Karpas-422 (cell line): Measurements from ENCODE around the gene SDK1. TPM values are rescaled to one million over a fixed set of nuclear protein-coding genes. Genes with fewer than 3 reads are reported as not detected.

ENCODE experiments used
- DNase-seq: peaks from one replicate; pipeline ENCODE4 v3.0.0-alpha.2; 2015
- H2AFZ ChIP-seq: fragments of 200-600 bp; sonication (generic); 2 replicates; pipeline ENCODE4 v1.6.1; 2014; ENCODE audit warnings: antibody characterized with exemption, low read length, mixed read lengths
- H3K27ac ChIP-seq: fragments of 200-600 bp; sonication (generic); 2 replicates; pipeline ENCODE4 v1.5.1; 2014; ENCODE audit warnings: mild to moderate bottlenecking, low read length, moderate library complexity
- H3K27me3 ChIP-seq: fragments of 200-600 bp; sonication (generic); 2 replicates; pipeline ENCODE4 v1.6.1; 2014; ENCODE audit warnings: low read length, mixed read lengths
- H3K36me3 ChIP-seq: fragments of 200-600 bp; sonication (generic); 2 replicates; pipeline ENCODE4 v1.6.1; 2014; ENCODE audit warnings: low read length, mixed read lengths; ENCODE audit not compliant: insufficient read depth
- H3K4me1 ChIP-seq: fragments of 200-600 bp; sonication (generic); 2 replicates; pipeline ENCODE4 v1.6.1; 2014; ENCODE audit warnings: mild to moderate bottlenecking, low read length, mixed read lengths
- H3K4me2 ChIP-seq: fragments of 200-600 bp; sonication (generic); 2 replicates; pipeline ENCODE4 v1.6.1; 2014; ENCODE audit warnings: low read length, low read depth, mild to moderate bottlenecking; ENCODE audit not compliant: poor library complexity, severe bottlenecking
- H3K4me3 ChIP-seq: fragments of 200-600 bp; sonication (generic); 2 replicates; pipeline ENCODE4 v1.5.1; 2014; ENCODE audit warnings: mild to moderate bottlenecking, antibody characterized with exemption, low read length, mixed read lengths
- H3K79me2 ChIP-seq: fragments of 200-600 bp; sonication (generic); 2 replicates; pipeline ENCODE4 v1.6.1; 2014; ENCODE audit warnings: mild to moderate bottlenecking, low read length, mixed read lengths
- H3K9ac ChIP-seq: fragments of 200-600 bp; sonication (generic); 2 replicates; pipeline ENCODE4 v1.6.0; 2014; ENCODE audit warnings: low read length
- H3K9me2 ChIP-seq: fragments of 200-600 bp; sonication (generic), shearing (Covaris generic); replicated peaks from 2 replicates; pipeline ENCODE4 v1.6.0; 2014; ENCODE audit warnings: mild to moderate bottlenecking, low read length, moderate library complexity; ENCODE audit not compliant: insufficient read depth
- H3K9me3 ChIP-seq: fragments of 300-700, 200-600 bp; sonication (generic); 2 replicates; pipeline ENCODE4 v1.6.1; 2014; ENCODE audit warnings: low read length, mixed read lengths
- H4K20me1 ChIP-seq: fragments of 200-600 bp; sonication (generic); 2 replicates; pipeline ENCODE4 v1.6.1; 2014; ENCODE audit warnings: mild to moderate bottlenecking, antibody characterized with exemption, low read length, low read depth; ENCODE audit not compliant: insufficient read depth
- total RNA-seq: library from RNA; depleted of rRNA; stranded (reverse); fragments of >200 nt; shearing (Covaris generic); gene quantifications from 2 replicates; pipeline ENCODE4 v1.2.3, GENCODE V29; 2014; ENCODE audit warnings: low replicate concordance

SDK1 gene
- total RNA-seq, 1 experiment from 2014 or later, result not detected

DNA sequence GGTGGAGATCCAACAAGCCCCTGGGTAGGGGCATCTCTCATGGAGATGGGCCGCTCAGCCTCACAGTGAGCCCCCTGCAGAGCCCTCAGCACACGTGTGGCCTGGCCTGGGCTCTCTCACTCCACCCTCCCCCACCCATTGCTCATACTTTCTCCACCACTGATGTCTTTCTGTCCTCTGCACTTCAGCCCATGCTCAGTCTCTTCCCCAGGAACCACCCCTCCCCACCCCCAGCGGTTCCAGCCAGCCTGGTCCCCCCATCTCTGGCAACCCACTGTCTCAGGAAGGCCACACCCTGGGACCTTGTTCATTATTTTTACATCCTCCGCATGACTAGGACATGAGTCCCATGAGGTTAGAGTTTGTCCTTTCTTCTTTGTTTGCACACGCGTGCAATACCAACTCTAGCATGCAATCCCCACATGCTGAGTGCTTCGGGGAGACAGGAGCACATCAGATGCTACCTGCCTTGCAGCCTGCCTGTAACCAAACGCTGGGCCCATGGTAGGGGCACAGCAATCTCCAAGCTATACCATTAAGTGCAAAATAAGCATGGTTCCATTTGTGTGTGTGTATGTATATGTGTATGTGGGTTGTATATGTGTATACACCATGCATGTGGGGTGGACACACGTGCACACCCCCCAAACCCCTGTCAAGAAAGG lies 972.6 kb downstream of the SDK1 start:
- Histone ChIP-seq H3K4me1 (no peaks in the 10 kb centered on the region), H3K9me2 (no peaks in the 10 kb centered on the region), H2AFZ (no peak overlapping the region), H3K79me2 (no peaks in the 10 kb centered on the region), H3K4me3 (no peak overlapping the region), H3K27ac (no peak overlapping the region), H4K20me1 (no peaks in the 10 kb centered on the region), H3K9me3 (no peaks in the 10 kb centered on the region), H3K36me3 (no peaks in the 10 kb centered on the region), H3K9ac (no peak overlapping the region), H3K27me3 (no peaks in the 10 kb centered on the region), H3K4me2 (no peak overlapping the region)
- DNase-seq, result no peak

DNA sequence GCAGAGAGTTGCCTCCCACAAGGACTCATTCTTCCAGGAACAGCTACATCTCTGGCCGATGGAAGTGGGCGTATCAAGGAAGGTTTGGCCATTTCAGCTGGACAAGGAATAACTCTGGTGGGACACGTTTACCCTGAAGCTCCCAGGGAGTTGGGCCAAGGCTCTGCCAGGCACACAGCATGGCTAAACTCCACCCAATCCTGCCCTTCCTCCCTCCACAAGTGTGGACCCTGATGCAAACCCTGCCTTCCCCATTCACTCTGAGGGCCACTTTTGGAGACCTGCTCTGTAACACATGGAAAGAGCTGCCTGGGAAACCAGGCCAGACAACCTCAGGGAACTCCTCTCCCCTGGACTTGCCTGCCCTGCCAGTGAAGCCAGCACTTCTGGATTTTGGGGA lies 973.2 kb downstream of the SDK1 start:
- H3K27me3 ChIP-seq, result no peaks in the 10 kb centered on the region
- H2AFZ ChIP-seq, result no peak overlapping the region
- no peaks in the 10 kb centered on the region for H3K9me3 ChIP-seq
- H3K4me1 ChIP-seq, result no peaks in the 10 kb centered on the region
- no peaks in the 10 kb centered on the region for H4K20me1 ChIP-seq
- DNase-seq, result no peak
- no peak overlapping the region for H3K4me3 ChIP-seq
- H3K79me2 ChIP-seq, result no peaks in the 10 kb centered on the region
- H3K4me2 ChIP-seq, result no peak overlapping the region
- H3K9me2 ChIP-seq, result no peaks in the 10 kb centered on the region
- H3K27ac ChIP-seq, result no peak overlapping the region
- no peak overlapping the region for H3K9ac ChIP-seq
- H3K36me3 ChIP-seq, result no peaks in the 10 kb centered on the region

DNA sequence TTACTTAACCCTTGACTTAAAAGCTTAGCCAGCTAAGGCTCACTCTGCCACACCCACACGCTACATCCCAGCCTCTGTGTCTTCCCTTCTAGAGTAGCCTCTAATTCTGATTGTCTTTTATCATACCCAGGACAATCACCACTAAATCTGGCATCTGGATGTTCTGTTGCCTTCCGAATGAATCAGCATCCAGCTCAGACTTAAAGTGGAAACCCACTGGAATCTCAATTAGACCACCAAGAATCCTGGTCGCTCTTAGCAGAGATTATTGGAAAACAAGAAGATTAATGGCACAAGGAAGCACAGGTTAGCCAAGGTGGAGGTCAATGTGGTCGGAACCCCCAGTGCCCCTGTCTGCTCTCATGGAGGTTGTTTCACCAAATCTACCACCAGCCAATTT lies 976.9 kb downstream of the SDK1 start:
- Histone ChIP-seq H3K27me3 (no peaks in the 10 kb centered on the region), H3K4me3 (no peak overlapping the region), H3K9me3 (no peaks in the 10 kb centered on the region), H3K4me1 (no peaks in the 10 kb centered on the region), H3K36me3 (no peaks in the 10 kb centered on the region), H4K20me1 (no peaks in the 10 kb centered on the region), H3K4me2 (no peak overlapping the region), H3K79me2 (no peaks in the 10 kb centered on the region), H3K27ac (no peak overlapping the region), H3K9me2 (no peaks in the 10 kb centered on the region), H2AFZ (no peak overlapping the region), H3K9ac (no peak overlapping the region)
- DNase-seq, result no peak

DNA sequence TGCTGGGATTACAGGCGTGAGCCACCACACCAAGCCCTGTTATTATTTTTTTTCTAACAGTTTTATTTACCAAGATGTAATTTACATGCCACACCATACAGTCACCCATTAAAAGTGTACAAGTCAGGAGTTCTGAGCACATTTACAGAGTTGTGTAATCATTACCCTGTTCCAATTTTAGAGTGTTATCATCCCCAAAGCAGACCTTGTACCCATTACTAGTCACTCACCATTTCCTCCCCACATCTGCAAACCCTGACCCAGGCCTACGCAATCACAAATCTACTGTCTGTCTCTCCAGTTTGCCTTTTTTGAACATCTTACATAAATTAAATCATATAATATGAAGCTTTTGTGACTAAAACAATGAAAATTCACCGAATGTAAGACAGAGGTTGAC lies 978.2 kb downstream of the SDK1 start:
- H3K36me3 ChIP-seq, result no peaks in the 10 kb centered on the region
- no peaks in the 10 kb centered on the region for H3K79me2 ChIP-seq
- H3K9me3 ChIP-seq, result no peaks in the 10 kb centered on the region
- H3K9ac ChIP-seq, result no peak overlapping the region
- no peaks in the 10 kb centered on the region for H4K20me1 ChIP-seq
- H3K4me1 ChIP-seq, result no peaks in the 10 kb centered on the region
- H3K4me3 ChIP-seq, result no peak overlapping the region
- H3K27ac ChIP-seq, result no peak overlapping the region
- no peaks in the 10 kb centered on the region for H3K9me2 ChIP-seq
- H2AFZ ChIP-seq, result no peak overlapping the region
- no peak overlapping the region for H3K4me2 ChIP-seq
- DNase-seq, result no peak
- no peaks in the 10 kb centered on the region for H3K27me3 ChIP-seq

DNA sequence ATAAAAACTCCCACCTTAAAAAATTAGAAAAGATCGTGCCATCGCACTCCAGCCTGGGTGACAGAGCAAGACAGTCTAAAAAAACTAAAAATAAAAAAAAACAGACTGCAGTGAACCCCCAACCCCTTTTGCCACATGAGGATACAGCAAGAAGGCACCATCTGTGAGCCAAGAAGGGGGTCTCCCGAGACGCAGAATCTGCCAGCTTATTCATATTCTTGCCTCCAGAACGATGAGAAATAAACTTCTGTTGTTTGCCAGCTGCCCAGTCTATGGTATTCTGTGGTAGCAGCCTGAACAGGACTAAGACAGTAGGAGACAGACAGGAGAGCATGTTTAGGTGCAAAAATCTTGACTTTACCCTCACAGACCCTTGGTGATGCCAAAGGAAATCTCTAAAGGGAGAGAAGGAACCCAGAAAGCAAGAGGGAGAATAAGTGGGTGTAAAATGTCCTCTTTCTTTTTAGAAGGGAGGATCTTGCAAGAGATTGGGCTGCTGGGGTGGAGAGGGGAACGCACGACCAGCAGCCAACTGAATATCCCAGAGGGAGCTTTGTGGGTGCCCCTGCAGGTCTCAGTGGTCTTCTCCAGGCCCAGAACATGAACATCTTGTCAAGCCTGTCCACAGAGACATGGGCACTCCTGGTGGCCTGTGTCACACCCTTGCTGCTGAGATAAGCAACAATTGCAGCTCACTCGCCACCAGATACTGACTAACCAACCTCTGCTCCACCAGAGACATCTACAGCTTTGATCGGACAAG lies 980.4 kb downstream of the SDK1 start:
- Histone ChIP-seq H3K27ac (no peak overlapping the region), H3K27me3 (no peaks in the 10 kb centered on the region), H3K4me1 (no peaks in the 10 kb centered on the region), H2AFZ (no peak overlapping the region), H3K4me2 (no peak overlapping the region), H3K79me2 (no peaks in the 10 kb centered on the region), H3K9me2 (no peaks in the 10 kb centered on the region), H3K36me3 (no peaks in the 10 kb centered on the region), H3K9me3 (no peaks in the 10 kb centered on the region), H4K20me1 (no peaks in the 10 kb centered on the region), H3K4me3 (no peak overlapping the region), H3K9ac (no peak overlapping the region)
- no peak for DNase-seq

DNA sequence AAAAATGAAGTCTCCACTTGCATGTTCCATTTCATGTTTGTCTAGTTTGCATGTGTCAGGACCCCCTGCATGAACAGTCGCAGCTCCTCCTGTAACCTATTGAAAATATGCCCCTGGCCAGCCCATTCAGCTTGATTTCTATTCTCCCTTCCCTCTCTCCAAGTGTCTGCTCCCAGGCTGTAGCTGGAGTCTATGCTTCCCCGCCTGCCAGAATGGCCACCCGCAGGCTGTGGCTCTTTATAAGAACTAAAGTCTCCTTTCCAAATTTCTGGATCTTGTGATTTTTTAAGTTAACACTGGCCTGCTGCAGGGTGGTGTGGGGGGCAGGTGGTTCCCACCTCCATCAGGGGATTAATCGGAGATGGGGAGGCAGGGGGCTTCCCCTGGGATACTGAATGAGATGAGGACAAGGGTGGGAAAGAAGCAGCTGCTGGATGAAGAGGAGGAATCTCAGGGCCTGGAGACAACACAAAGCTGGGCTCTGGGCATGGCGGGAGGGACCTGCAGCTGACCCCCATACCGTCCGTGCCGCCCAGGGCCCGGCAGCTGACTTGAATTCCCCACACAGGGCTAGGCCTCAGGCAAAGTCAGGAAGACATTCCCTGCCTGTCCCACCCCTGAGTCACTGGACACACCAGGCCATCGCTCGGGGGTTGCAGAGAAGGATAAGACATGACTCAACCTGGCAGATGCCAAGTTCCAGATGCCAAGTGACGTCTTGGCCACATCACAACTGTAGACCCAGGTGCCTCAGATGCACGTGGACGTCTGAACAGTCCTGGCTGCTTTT lies 981.6 kb downstream of the SDK1 start:
- H3K27ac ChIP-seq, result no peak overlapping the region
- no peak overlapping the region for H3K4me3 ChIP-seq
- no peaks in the 10 kb centered on the region for H3K36me3 ChIP-seq
- no peaks in the 10 kb centered on the region for H3K27me3 ChIP-seq
- H4K20me1 ChIP-seq, result no peaks in the 10 kb centered on the region
- H3K9ac ChIP-seq, result no peak overlapping the region
- no peak for DNase-seq
- H2AFZ ChIP-seq, result no peak overlapping the region
- no peaks in the 10 kb centered on the region for H3K9me2 ChIP-seq
- H3K9me3 ChIP-seq, result no peaks in the 10 kb centered on the region
- no peak overlapping the region for H3K4me2 ChIP-seq
- H3K4me1 ChIP-seq, result no peaks in the 10 kb centered on the region
- H3K79me2 ChIP-seq, result no peaks in the 10 kb centered on the region

DNA sequence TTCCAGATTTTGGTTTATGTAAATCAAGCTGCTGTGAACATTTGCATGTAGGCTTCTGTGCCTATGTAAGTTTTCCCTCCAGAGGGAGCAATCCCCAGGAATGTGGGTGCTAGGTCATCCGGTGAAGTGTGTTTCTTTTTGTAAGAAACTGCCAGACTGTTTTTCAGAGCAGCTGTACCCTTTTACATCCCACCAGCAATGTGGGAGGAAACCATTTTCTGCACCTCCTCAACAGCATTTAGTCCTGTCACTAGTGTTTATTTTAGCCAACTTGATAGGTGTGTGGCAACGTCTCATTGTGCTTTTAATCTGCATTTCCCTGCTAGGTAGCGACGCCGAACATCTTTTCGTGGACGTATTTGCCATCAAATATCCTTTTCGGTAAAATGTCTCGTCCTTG lies 985.3 kb downstream of the SDK1 start:
- Histone ChIP-seq H3K9me2 (no peaks in the 10 kb centered on the region), H3K9ac (no peak overlapping the region), H3K4me3 (no peak overlapping the region), H2AFZ (no peak overlapping the region), H3K27me3 (no peaks in the 10 kb centered on the region), H4K20me1 (no peaks in the 10 kb centered on the region), H3K36me3 (no peaks in the 10 kb centered on the region), H3K79me2 (no peaks in the 10 kb centered on the region), H3K27ac (no peak overlapping the region), H3K9me3 (no peaks in the 10 kb centered on the region), H3K4me2 (no peak overlapping the region), H3K4me1 (no peaks in the 10 kb centered on the region)
- DNase-seq, result no peak

DNA sequence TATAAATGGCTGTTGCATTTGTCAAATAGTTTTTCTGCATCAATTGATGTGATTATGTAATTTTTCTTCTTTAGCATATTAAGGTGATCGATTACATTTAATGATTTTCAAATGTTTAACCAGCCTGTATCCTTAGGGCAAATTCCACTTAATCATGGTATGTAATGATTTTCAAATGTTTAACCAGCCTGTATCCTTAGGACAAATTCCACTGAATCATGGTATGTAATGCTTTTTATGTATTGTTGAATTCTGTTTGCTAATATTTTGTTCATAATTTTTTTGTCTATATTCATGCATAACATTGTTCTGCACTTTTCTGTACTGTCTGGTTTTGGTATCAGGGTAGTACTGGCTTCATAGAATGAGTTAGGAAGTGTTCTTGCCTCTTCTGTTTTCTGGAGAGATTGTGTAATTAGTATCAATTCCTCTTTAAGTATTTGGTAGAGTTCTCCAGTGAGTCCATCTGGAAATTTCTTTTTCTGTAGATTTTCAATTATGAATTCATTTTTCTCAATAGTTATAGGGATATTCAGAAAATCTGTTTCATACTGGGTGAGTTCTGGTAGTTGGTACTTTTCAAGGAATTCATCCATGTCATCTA lies 987.8 kb downstream of the SDK1 start:
- H3K27ac ChIP-seq, result no peak overlapping the region
- no peak overlapping the region for H3K4me3 ChIP-seq
- no peaks in the 10 kb centered on the region for H3K27me3 ChIP-seq
- no peak overlapping the region for H2AFZ ChIP-seq
- peaks cover 5% of the 10 kb centered on the region; the same call in 1 of the 2 replicates for H3K9me3 ChIP-seq
- H3K79me2 ChIP-seq, result no peaks in the 10 kb centered on the region
- no peak overlapping the region for H3K9ac ChIP-seq
- no peak overlapping the region for H3K4me2 ChIP-seq
- no peaks in the 10 kb centered on the region for H4K20me1 ChIP-seq
- no peaks in the 10 kb centered on the region for H3K36me3 ChIP-seq
- no peak for DNase-seq
- no peaks in the 10 kb centered on the region for H3K4me1 ChIP-seq
- H3K9me2 ChIP-seq, result no peaks in the 10 kb centered on the region
